GM23248 (cell line): ENCODE results near the gene P2RX2. TPM values are rescaled to one million over a fixed set of nuclear protein-coding genes. Genes with fewer than 3 reads are reported as not detected.

Source experiments
- DNase-seq: peaks from one replicate; pipeline ENCODE4 v3.0.0-alpha.2; 2015
- H2AFZ ChIP-seq: fragments of 200-600 bp; sonication (generic); 2 replicates; pipeline ENCODE4 v1.6.1; 2016; ENCODE audit warnings: antibody characterized with exemption
- H3F3A ChIP-seq: fragments of 200-600 bp; sonication (generic); 2 replicates; pipeline ENCODE4 v1.6.1; 2016; ENCODE audit warnings: mild to moderate bottlenecking, antibody characterized with exemption, mixed run types; ENCODE audit not compliant: insufficient read depth
- H3K27ac ChIP-seq: fragments of 200-600 bp; sonication (generic); 2 replicates; pipeline ENCODE4 v1.5.1; 2016; ENCODE audit warnings: mild to moderate bottlenecking
- H3K27me3 ChIP-seq: fragments of 200-600 bp; sonication (generic); replicated peaks from 2 replicates; pipeline ENCODE4 v1.6.1; 2016; ENCODE audit warnings: mild to moderate bottlenecking; ENCODE audit not compliant: insufficient read depth
- H3K36me3 ChIP-seq: fragments of 200-600 bp; sonication (generic); 2 replicates; pipeline ENCODE4 v1.6.1; 2016; ENCODE audit warnings: low read depth, mild to moderate bottlenecking
- H3K4me1 ChIP-seq: fragments of 200-600 bp; sonication (generic); 2 replicates; pipeline ENCODE4 v1.6.1; 2016; ENCODE audit warnings: mild to moderate bottlenecking; ENCODE audit not compliant: insufficient read depth
- H3K4me2 ChIP-seq: fragments of 200-600 bp; sonication (generic); one replicate; pipeline ENCODE4 v1.6.1; 2016; ENCODE audit warnings: mild to moderate bottlenecking; ENCODE audit not compliant: unreplicated experiment
- H3K4me3 ChIP-seq: fragments of 200-600 bp; sonication (generic); 2 replicates; pipeline ENCODE4 v1.5.1; 2016; ENCODE audit warnings: mild to moderate bottlenecking
- H3K79me2 ChIP-seq: fragments of 200-600 bp; sonication (generic); 2 replicates; pipeline ENCODE4 v1.6.1; 2016; ENCODE audit warnings: mild to moderate bottlenecking; ENCODE audit not compliant: insufficient read depth
- H3K9ac ChIP-seq: fragments of 200-600 bp; sonication (generic); 2 replicates; pipeline ENCODE4 v1.6.1; 2016; ENCODE audit warnings: mild to moderate bottlenecking
- H3K9me2 ChIP-seq: fragments of 200-600 bp; sonication (generic); 2 replicates; pipeline ENCODE4 v1.6.1; 2016; ENCODE audit warnings: mixed run types, mild to moderate bottlenecking, moderate library complexity; ENCODE audit not compliant: insufficient read depth
- H3K9me3 ChIP-seq: fragments of 200-600 bp; sonication (generic); one replicate; pipeline ENCODE4 v1.6.1; 2017; ENCODE audit warnings: low read depth
- H4K20me1 ChIP-seq: fragments of 200-600 bp; sonication (generic); 2 replicates; pipeline ENCODE4 v1.6.0; 2016; ENCODE audit not compliant: insufficient read depth
- EZH2 ChIP-seq: fragments of 200-600 bp; sonication (generic); IDR thresholded peaks from 2 replicates; pipeline ENCODE4 v1.6.1; 2018; ENCODE audit warnings: antibody characterized with exemption, mild to moderate bottlenecking; ENCODE audit not compliant: insufficient read depth, poor library complexity, severe bottlenecking
- EZH2phosphoT487 ChIP-seq: fragments of 200-600 bp; sonication (generic); IDR thresholded peaks from 2 replicates; pipeline ENCODE4 v1.6.1; 2018; ENCODE audit warnings: antibody characterized with exemption, moderate library complexity, mild to moderate bottlenecking, low read depth; ENCODE audit not compliant: insufficient read depth
- WGBS, 2 experiments: methylation state at CpG; one replicate each; pipeline ENCODE4 v1.1.6; 2015 to 2017; ENCODE audit warnings: low lambda C conversion rate in 2 of 2, low coverage in 1 of 2; ENCODE audit errors: missing lambda C conversion rate in 2 of 2; 5-methylcytosine and 5-hydroxymethylcytosine counted together
- in situ Hi-C: fragments of 300-500 bp; cut with MboI; formaldehyde crosslinking; loops from 2 replicates; pipeline ENCODE4 v1.15.0; 2020
- polyA plus RNA-seq: library from polyadenylated mRNA; unstranded; fragments of >200 nt; fragmentation: Nextera tagmentation; extraction: Ambion mirVana; gene quantifications from 2 replicates; pipeline ENCODE4 v1.2.1, GENCODE V29; 2016
- total RNA-seq: library from RNA; depleted of rRNA; stranded (reverse); fragments of >200 nt; shearing (Covaris generic); gene quantifications from 2 replicates; pipeline ENCODE4 v1.2.3, GENCODE V29; 2014

Gene P2RX2
- total and polyA plus RNA-seq, 2 experiments from 2014 or later: not detected

DNA sequence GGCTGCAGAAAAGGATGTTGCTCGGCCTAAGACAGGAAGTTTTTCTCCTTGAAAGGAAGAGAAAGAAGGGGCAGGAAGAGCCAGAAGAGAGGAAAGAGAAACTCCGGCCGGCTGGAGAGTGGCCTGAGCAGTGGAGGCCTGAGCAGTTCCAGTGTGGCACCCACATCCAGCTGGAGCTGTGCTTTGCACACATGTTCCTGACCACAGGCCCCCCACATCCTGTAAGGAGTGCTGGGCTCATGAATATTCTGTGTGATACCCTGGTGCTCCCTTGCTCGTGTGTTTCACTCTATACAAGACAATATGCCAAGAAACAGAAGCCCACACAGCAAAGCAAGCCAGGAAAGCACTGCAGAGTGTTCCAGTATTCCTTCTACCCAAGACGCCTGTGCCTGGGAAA lies 41.5 kb downstream of the P2RX2 start:
- Histone ChIP-seq H3K9me3 (no peaks in the 10 kb centered on the region), H3K36me3 (peaks cover 5% of the 10 kb centered on the region), H3K27ac (no peak overlapping the region), H3K4me3 (no peak overlapping the region), H4K20me1 (no peaks in the 10 kb centered on the region), H3K9ac (no peak overlapping the region), H2AFZ (no peak overlapping the region), H3K9me2 (no peaks in the 10 kb centered on the region), H3F3A (no peaks in the 10 kb centered on the region), H3K27me3 (no peaks in the 10 kb centered on the region), H3K4me1 (no peaks in the 10 kb centered on the region), H3K4me2 (no peak overlapping the region), H3K79me2 (no peaks in the 10 kb centered on the region)
- 94 to 95% methylated on average over 5 of the region's 5 CpGs for WGBS, 2 experiments
- DNase-seq: no peak
- no peak for TF ChIP-seq EZH2phosphoT487
- in situ Hi-C loops: no loop called here

GRCh38 chr12:132660996-132661395 lies 42.4 kb downstream of the P2RX2 start:
- no peak overlapping the region for H3K4me3 ChIP-seq
- no peaks in the 10 kb centered on the region for H3K79me2 ChIP-seq
- WGBS, 2 experiments: 92 to 93% methylated on average over 10 to 11 of the region's 11 CpGs
- H2AFZ ChIP-seq: no peak overlapping the region
- H3K27me3 ChIP-seq: no peaks in the 10 kb centered on the region
- no peak overlapping the region for H3K4me2 ChIP-seq
- H3F3A ChIP-seq: no peaks in the 10 kb centered on the region
- TF ChIP-seq EZH2phosphoT487: no peak
- no peak for TF ChIP-seq EZH2
- no peaks in the 10 kb centered on the region for H3K4me1 ChIP-seq
- H3K9ac ChIP-seq: no peak overlapping the region
- no peak for DNase-seq
- no peaks in the 10 kb centered on the region for H4K20me1 ChIP-seq
- peaks cover 3% of the 10 kb centered on the region; the same call in 1 of the 2 replicates for H3K36me3 ChIP-seq
- H3K9me3 ChIP-seq: no peaks in the 10 kb centered on the region
- no peak overlapping the region for H3K27ac ChIP-seq
- in situ Hi-C loops: no loop called here
- H3K9me2 ChIP-seq: no peaks in the 10 kb centered on the region

DNA sequence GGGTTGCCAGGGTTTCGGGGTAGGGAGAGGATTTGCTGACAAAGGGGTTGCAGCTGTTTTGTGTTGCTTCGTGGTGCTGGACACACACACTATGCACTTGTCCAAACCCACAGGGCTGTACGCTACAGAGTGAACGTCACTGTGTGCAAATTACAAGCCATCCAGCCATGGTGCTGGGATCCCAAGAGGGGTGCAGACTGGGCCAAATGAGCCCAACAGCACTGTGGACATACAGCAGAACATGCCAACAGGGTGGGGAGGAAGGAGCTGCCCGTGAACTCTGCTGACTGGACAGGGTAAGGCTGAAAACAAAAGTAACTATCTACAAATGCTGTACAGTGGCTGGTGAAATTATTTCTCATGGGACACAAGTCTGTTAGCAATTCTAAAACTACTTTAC lies 43.4 kb downstream of the P2RX2 start:
- DNase-seq: no peak
- Histone ChIP-seq H3K27ac (no peak overlapping the region), H3K4me2 (no peak overlapping the region), H3K36me3 (peaks cover 3% of the 10 kb centered on the region; the same call in 1 of the 2 replicates), H3K4me1 (no peaks in the 10 kb centered on the region), H3K9ac (no peak overlapping the region), H3F3A (no peaks in the 10 kb centered on the region), H2AFZ (no peak overlapping the region), H3K27me3 (no peaks in the 10 kb centered on the region), H3K9me3 (no peaks in the 10 kb centered on the region), H3K9me2 (no peaks in the 10 kb centered on the region), H3K4me3 (no peak overlapping the region), H3K79me2 (no peaks in the 10 kb centered on the region), H4K20me1 (no peaks in the 10 kb centered on the region)
- TF ChIP-seq EZH2phosphoT487 (no peak), EZH2 (no peak)
- 85 to 86% methylated on average over 5 of the region's 5 CpGs for WGBS, 2 experiments
- in situ Hi-C loops: no loop called here

DNA sequence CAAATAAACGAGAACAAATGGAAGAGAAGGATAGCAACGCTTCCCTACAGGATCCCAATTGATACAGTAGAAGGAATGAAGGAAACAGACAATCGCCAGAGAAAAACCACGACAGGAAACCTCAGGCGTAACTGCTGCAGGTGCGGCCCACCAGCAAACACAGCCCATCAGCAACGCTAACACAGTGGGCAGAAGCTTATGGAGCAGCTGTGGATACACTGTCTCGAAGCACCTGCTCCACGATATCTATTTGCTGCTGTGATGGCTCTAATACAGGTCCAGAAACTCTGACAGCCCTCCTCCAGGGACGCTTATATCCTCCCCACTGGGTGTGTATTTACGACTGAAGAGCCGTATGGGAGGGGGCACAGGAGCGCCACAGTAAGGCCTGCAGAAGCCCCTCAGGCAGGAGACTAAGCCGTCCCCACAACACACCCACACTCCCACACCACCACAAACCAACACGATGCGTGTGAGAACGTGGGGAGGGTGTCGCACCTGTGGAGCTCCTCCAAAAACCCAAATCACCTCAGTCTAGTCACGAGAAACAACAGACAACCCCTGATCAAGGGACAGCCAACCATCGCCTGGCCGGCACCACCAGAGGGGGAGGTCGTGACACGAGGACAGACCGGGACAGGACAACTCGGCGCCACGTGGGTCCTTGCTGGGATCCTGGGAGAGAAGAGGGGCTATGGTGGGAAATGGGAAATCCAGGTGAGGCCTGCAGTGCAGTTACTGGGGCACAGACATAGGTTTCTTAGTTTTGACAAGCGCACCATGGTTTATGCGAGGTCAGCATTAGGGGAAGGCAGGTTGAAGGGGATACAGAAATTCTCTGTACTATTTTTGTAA lies 44.6 kb downstream of the P2RX2 start:
- 94% methylated on average over 29 of the region's 29 CpGs for WGBS, 2 experiments
- H3K4me2 ChIP-seq: no peak overlapping the region
- no peaks in the 10 kb centered on the region for H3K79me2 ChIP-seq
- H4K20me1 ChIP-seq: no peaks in the 10 kb centered on the region
- no peaks in the 10 kb centered on the region for H3K9me3 ChIP-seq
- in situ Hi-C loops: no loop called here
- no peak overlapping the region for H3K27ac ChIP-seq
- peaks cover under 1% of the 10 kb centered on the region; the same call in 1 of the 2 replicates for H3K36me3 ChIP-seq
- no peaks in the 10 kb centered on the region for H3F3A ChIP-seq
- no peaks in the 10 kb centered on the region for H3K4me1 ChIP-seq
- no peak overlapping the region for H3K4me3 ChIP-seq
- no peaks in the 10 kb centered on the region for H3K27me3 ChIP-seq
- no peak for TF ChIP-seq EZH2phosphoT487
- TF ChIP-seq EZH2: no peak
- no peaks in the 10 kb centered on the region for H3K9me2 ChIP-seq
- no peak overlapping the region for H3K9ac ChIP-seq
- H2AFZ ChIP-seq: no peak overlapping the region
- DNase-seq: no peak
